IMR-90 (cell line): ENCODE data around the gene SPTLC2. TPM values are rescaled to one million over a fixed set of nuclear protein-coding genes. Genes with fewer than 3 reads are reported as not detected.

Source experiments
- ATAC-seq: fragments of 200-7000 bp; cut with Tn5 transposase; 2 replicates; pipeline ENCODE4 v1.9.1; 2020; ENCODE audit warnings: low read depth, mild to moderate bottlenecking, moderate library complexity
- BruUV-seq: library from RNA; stranded (reverse); fragments of 400-500 nt; replicated peaks from 2 replicates; lab custom pipeline; 2021; lab: Mats Ljungman, UMichigan
- CTCF ChIA-PET: fragments of 300-600 bp; formaldehyde crosslinking; extraction: SDS; loops from one replicate; lab custom pipeline; 2021; ENCODE audit warnings: antibody characterized with exemption; lab: Yijun Ruan, JAX
- POLR2A ChIA-PET: fragments of 300-600 bp; sonication (Branson Sonifier 250); formaldehyde crosslinking; loops from one replicate; lab custom pipeline; 2022; ENCODE audit warnings: antibody characterized with exemption; ENCODE audit not compliant: unreplicated experiment; lab: Charles Lee
- DNase-seq: peaks from one replicate; pipeline ENCODE4 v3.0.0; 2013
- H2AFZ ChIP-seq: replicated peaks from 2 replicates; pipeline ENCODE3; 2013; ENCODE audit warnings: low read length, mild to moderate bottlenecking; ENCODE audit not compliant: poor library complexity
- H2AK5ac ChIP-seq: 2 replicates; pipeline ENCODE4 v1.6.1; 2013; ENCODE audit warnings: low read depth, low read length, inconsistent platforms
- H2AK9ac ChIP-seq: replicated peaks from 2 replicates; pipeline ENCODE3; 2013; ENCODE audit warnings: mild to moderate bottlenecking, low read depth, low read length, moderate library complexity; ENCODE audit not compliant: poor library complexity
- H2BK120ac ChIP-seq: 2 replicates; pipeline ENCODE4 v1.6.1; 2013; ENCODE audit warnings: low read depth, low read length, inconsistent platforms
- H2BK15ac ChIP-seq: 3 replicates; pipeline ENCODE4 v1.6.1; 2013; ENCODE audit warnings: low read depth, low read length, inconsistent platforms
- H2BK20ac ChIP-seq: 2 replicates; pipeline ENCODE4 v1.6.1; 2013; ENCODE audit warnings: low read depth, mild to moderate bottlenecking, inconsistent platforms, low read length, moderate library complexity
- H2BK5ac ChIP-seq: 2 replicates; pipeline ENCODE4 v1.6.1; 2013; ENCODE audit warnings: mild to moderate bottlenecking, low read depth, low read length, inconsistent platforms; ENCODE audit not compliant: poor library complexity, severe bottlenecking
- H3K14ac ChIP-seq: replicated peaks from 2 replicates; pipeline ENCODE4 v1.6.1; 2013; ENCODE audit warnings: low read depth, low read length, inconsistent platforms
- H3K18ac ChIP-seq: 2 replicates; pipeline ENCODE4 v1.6.1; 2013; ENCODE audit warnings: low read depth, low read length, control low read depth
- H3K23ac ChIP-seq: 2 replicates; pipeline ENCODE4 v1.6.1; 2013; ENCODE audit warnings: low read depth, low read length, inconsistent platforms
- H3K27ac ChIP-seq: 2 replicates; pipeline ENCODE4 v1.5.1; 2013; ENCODE audit warnings: mild to moderate bottlenecking, control low read depth, low read length; ENCODE audit not compliant: insufficient read depth
- H3K27me3 ChIP-seq: 2 replicates; pipeline ENCODE4 v1.6.1; 2013; ENCODE audit warnings: low read length; ENCODE audit not compliant: control insufficient read depth, insufficient read depth
- H3K36me3 ChIP-seq: 2 replicates; pipeline ENCODE4 v1.6.1; 2013; ENCODE audit warnings: low read length, mixed read lengths; ENCODE audit not compliant: control insufficient read depth, insufficient read depth
- H3K4ac ChIP-seq: 2 replicates; pipeline ENCODE4 v1.6.1; 2013; ENCODE audit warnings: low read depth, low read length, inconsistent platforms
- H3K4me1 ChIP-seq: 2 replicates; pipeline ENCODE4 v1.6.1; 2013; ENCODE audit warnings: low read length, mixed read lengths; ENCODE audit not compliant: control insufficient read depth, insufficient read depth
- H3K4me2 ChIP-seq: 2 replicates; pipeline ENCODE4 v1.6.1; 2013; ENCODE audit warnings: low read depth, mild to moderate bottlenecking, control low read depth, low read length, moderate library complexity
- H3K4me3 ChIP-seq: 2 replicates; pipeline ENCODE4 v1.5.1; 2013; ENCODE audit warnings: low read depth, mild to moderate bottlenecking, control low read depth, low read length, moderate library complexity; ENCODE audit not compliant: insufficient read depth
- H3K56ac ChIP-seq: 2 replicates; pipeline ENCODE4 v1.6.1; 2013; ENCODE audit warnings: low read length, inconsistent platforms; ENCODE audit not compliant: insufficient read depth; ENCODE audit errors: extremely low read depth
- H3K79me1 ChIP-seq, 2 experiments: 2 replicates each; pipeline ENCODE4 v1.6.1; 2013; ENCODE audit warnings: low read length in 2 of 2, inconsistent platforms in 1 of 2, low read depth in 1 of 2
- H3K9ac ChIP-seq: 2 replicates; pipeline ENCODE4 v1.6.1; 2013; ENCODE audit warnings: low read depth, low read length, control low read depth
- H3K9me1 ChIP-seq: 2 replicates; pipeline ENCODE4 v1.6.1; 2013; ENCODE audit warnings: low read length, inconsistent platforms; ENCODE audit not compliant: insufficient read depth
- H3K9me3 ChIP-seq: 2 replicates; pipeline ENCODE4 v1.6.1; 2013; ENCODE audit warnings: low read length; ENCODE audit not compliant: control insufficient read depth, insufficient read depth
- H4K20me1 ChIP-seq: 2 replicates; pipeline ENCODE4 v1.6.1; 2013; ENCODE audit warnings: low read length, inconsistent platforms; ENCODE audit not compliant: insufficient read depth
- H4K5ac ChIP-seq: 2 replicates; pipeline ENCODE4 v1.6.1; 2013; ENCODE audit warnings: mild to moderate bottlenecking, low read depth, low read length, control low read depth
- H4K8ac ChIP-seq, 2 experiments: 2 replicates each; pipeline ENCODE4 v1.6.1; 2013; ENCODE audit warnings: low read depth in 2 of 2, low read length in 2 of 2, control low read depth in 1 of 2, inconsistent platforms in 1 of 2
- H4K91ac ChIP-seq: 2 replicates; pipeline ENCODE4 v1.6.1; 2013; ENCODE audit warnings: low read depth, low read length, inconsistent platforms; ENCODE audit not compliant: insufficient read depth
- BHLHE40 ChIP-seq: fragments of 150-350 bp; IDR thresholded peaks from 2 replicates; pipeline ENCODE4 v1.6.1; 2016; ENCODE audit warnings: mild to moderate bottlenecking, low read depth, low read length
- CEBPB ChIP-seq: IDR thresholded peaks from 2 replicates; pipeline ENCODE4 v1.6.1; 2012; ENCODE audit warnings: low read depth, low read length, improper control_type of control experiment
- CHD1 ChIP-seq: IDR thresholded peaks from 2 replicates; pipeline ENCODE4 v1.6.1; 2012; ENCODE audit warnings: low read depth, low read length, improper control_type of control experiment
- FOS ChIP-seq: fragments of 150-350 bp; IDR thresholded peaks from 2 replicates; pipeline ENCODE4 v1.6.1; 2016; ENCODE audit warnings: low read depth, low read length
- MAFK ChIP-seq: IDR thresholded peaks from 2 replicates; pipeline ENCODE4 v1.6.1; 2012; ENCODE audit warnings: low read depth, low read length, improper control_type of control experiment
- MAZ ChIP-seq: IDR thresholded peaks from 2 replicates; pipeline ENCODE4 v1.6.1; 2012; ENCODE audit warnings: low read depth, mild to moderate bottlenecking, low read length, improper control_type of control experiment, moderate library complexity, borderline replicate concordance
- MXI1 ChIP-seq: IDR thresholded peaks from 2 replicates; pipeline ENCODE4 v1.6.1; 2012; ENCODE audit warnings: low read depth, mild to moderate bottlenecking, low read length, moderate library complexity, borderline replicate concordance
- NFE2L2 ChIP-seq: fragments of 150-350 bp; IDR thresholded peaks from 2 replicates; pipeline ENCODE4 v1.6.1; 2016; ENCODE audit warnings: low read depth, mild to moderate bottlenecking, low read length
- POLR2A ChIP-seq: IDR thresholded peaks from 2 replicates; pipeline ENCODE4 v1.6.1; 2012; ENCODE audit warnings: mild to moderate bottlenecking, low read depth, low read length
- RAD21 ChIP-seq: IDR thresholded peaks from 2 replicates; pipeline ENCODE4 v1.6.1; 2012; ENCODE audit warnings: low read length, improper control_type of control experiment
- RCOR1 ChIP-seq: IDR thresholded peaks from 2 replicates; pipeline ENCODE4 v1.6.1; 2012; ENCODE audit warnings: mild to moderate bottlenecking, low read length, improper control_type of control experiment; ENCODE audit not compliant: insufficient replicate concordance
- RFX5 ChIP-seq: IDR thresholded peaks from 2 replicates; pipeline ENCODE4 v1.8.0; 2012; ENCODE audit warnings: low read depth, mild to moderate bottlenecking, low read length, moderate library complexity
- SMC3 ChIP-seq: fragments of 150-350 bp; IDR thresholded peaks from 2 replicates; pipeline ENCODE4 v1.6.1; 2016; ENCODE audit warnings: low read depth, mild to moderate bottlenecking, antibody characterized with exemption, low read length, moderate library complexity
- dilution Hi-C: fragments of 300-500 bp; cut with HindIII; formaldehyde crosslinking; loops from one replicate; pipeline ENCODE4 v1.14.3; 2018; ENCODE audit warnings: low sequenced_read_pairs; ENCODE audit not compliant: unreplicated experiment
- in situ Hi-C: fragments of 300-500 bp; cut with MboI; formaldehyde crosslinking; loops from 3 replicates; pipeline ENCODE4 v1.14.3; 2019; ENCODE audit warnings: low sequenced_read_pairs, inconsistent platforms, mixed read lengths
- intact Hi-C: fragments of 100-400 bp; cut with micrococcal nuclease; formaldehyde crosslinking; loops from 2 replicates; pipeline ENCODE4 v1.10.0; 2022
- polyA plus RNA-seq, 3 experiments: library from polyadenylated mRNA; depleted of rRNA; stranded (reverse); fragments of >200 nt; gene quantifications; 2 replicates each; pipeline ENCODE4 v1.2.3, GENCODE V29; 2012; ENCODE audit warnings: low replicate concordance in 1 of 3
- total RNA-seq: library from RNA; depleted of rRNA; stranded (reverse); fragments of >200 nt; gene quantifications from 2 replicates; pipeline ENCODE4 v1.2.3, GENCODE V29; 2012
- TF ChIP-seq, protein P1 (sequence below): fragments of 150-350 bp; IDR thresholded peaks from 2 replicates; pipeline ENCODE4 v1.6.1; 2017; ENCODE audit warnings: mild to moderate bottlenecking, antibody characterized with exemption, low read length, low read depth
- TF ChIP-seq, protein P2 (sequence below): conservative IDR thresholded peaks from 2 replicates; pipeline ENCODE4 v1.5.1; 2012; ENCODE audit warnings: mild to moderate bottlenecking, low read depth, low read length, improper control_type of control experiment
- TF ChIP-seq, protein P3 (sequence below): fragments of 150-350 bp; IDR thresholded peaks from 2 replicates; pipeline ENCODE4 v1.6.1; 2016; ENCODE audit warnings: low read depth, mild to moderate bottlenecking, low read length, moderate library complexity, borderline replicate concordance

Gene SPTLC2
- total and polyA plus RNA-seq, 2 of the 4 experiments (the other 2 are of a cell fraction), result 22.6 to 68.3 TPM

DNA sequence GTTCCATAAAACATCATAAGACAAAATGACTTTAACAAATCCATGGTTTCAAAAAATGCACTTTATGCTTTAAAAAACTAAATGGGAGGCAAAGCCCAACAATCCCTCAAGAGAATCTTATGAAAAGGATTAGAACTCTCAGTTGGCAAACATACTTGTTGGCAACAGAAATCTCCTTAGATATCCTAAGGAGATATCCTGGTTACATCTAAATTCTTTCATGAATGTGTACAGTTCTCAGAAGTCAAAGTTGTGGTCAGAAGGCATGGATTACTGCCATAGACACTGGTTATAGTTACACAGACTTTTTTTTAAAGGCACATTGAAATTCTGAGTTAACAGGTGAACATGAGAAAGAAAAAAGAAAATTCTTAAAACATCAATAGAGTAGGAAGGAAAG lies 100.3 kb downstream of the SPTLC2 start:
- H2AK5ac ChIP-seq, result no peak overlapping the region
- H3K56ac ChIP-seq, result no peak overlapping the region
- BruUV-seq, result no TSS peak
- ChIA-PET CTCF (no interaction called here), POLR2A (no interaction called here)
- peaks cover 31% of the 10 kb centered on the region for H3K36me3 ChIP-seq
- intact Hi-C loops (loop anchor here (1.0 kb wide), 1 partner anchor 57 kb away; no protein-coding TSS in a partner anchor), dilution Hi-C loops (no loop called here), in situ Hi-C loops (no loop called here)
- no peak overlapping the region for H3K4me3 ChIP-seq
- H3K4me2 ChIP-seq, result no peak overlapping the region
- H3K14ac ChIP-seq, result no peak overlapping the region
- H4K5ac ChIP-seq, result no peak overlapping the region
- no peak overlapping the region for H3K27ac ChIP-seq
- no peak overlapping the region for H2BK15ac ChIP-seq
- peaks cover 6% of the 10 kb centered on the region; the same call in 1 of the 2 replicates for H3K9me1 ChIP-seq
- TF ChIP-seq POLR2A, result no peak
- no peak for TF ChIP-seq MAFK
- TF ChIP-seq BHLHE40, result no peak
- TF ChIP-seq SMC3, result no peak
- no peak for TF ChIP-seq RAD21
- TF ChIP-seq MXI1, result no peak
- TF ChIP-seq NFE2L2, result no peak
- no peak for TF ChIP-seq MAZ
- TF ChIP-seq, protein P1, sequence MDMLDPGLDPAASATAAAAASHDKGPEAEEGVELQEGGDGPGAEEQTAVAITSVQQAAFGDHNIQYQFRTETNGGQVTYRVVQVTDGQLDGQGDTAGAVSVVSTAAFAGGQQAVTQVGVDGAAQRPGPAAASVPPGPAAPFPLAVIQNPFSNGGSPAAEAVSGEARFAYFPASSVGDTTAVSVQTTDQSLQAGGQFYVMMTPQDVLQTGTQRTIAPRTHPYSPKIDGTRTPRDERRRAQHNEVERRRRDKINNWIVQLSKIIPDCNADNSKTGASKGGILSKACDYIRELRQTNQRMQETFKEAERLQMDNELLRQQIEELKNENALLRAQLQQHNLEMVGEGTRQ, result no peak
- TF ChIP-seq RCOR1, result no peak
- no peak for TF ChIP-seq RFX5
- TF ChIP-seq, protein P2, sequence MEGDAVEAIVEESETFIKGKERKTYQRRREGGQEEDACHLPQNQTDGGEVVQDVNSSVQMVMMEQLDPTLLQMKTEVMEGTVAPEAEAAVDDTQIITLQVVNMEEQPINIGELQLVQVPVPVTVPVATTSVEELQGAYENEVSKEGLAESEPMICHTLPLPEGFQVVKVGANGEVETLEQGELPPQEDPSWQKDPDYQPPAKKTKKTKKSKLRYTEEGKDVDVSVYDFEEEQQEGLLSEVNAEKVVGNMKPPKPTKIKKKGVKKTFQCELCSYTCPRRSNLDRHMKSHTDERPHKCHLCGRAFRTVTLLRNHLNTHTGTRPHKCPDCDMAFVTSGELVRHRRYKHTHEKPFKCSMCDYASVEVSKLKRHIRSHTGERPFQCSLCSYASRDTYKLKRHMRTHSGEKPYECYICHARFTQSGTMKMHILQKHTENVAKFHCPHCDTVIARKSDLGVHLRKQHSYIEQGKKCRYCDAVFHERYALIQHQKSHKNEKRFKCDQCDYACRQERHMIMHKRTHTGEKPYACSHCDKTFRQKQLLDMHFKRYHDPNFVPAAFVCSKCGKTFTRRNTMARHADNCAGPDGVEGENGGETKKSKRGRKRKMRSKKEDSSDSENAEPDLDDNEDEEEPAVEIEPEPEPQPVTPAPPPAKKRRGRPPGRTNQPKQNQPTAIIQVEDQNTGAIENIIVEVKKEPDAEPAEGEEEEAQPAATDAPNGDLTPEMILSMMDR, result no peak
- no peak for TF ChIP-seq CEBPB
- TF ChIP-seq, protein P3, sequence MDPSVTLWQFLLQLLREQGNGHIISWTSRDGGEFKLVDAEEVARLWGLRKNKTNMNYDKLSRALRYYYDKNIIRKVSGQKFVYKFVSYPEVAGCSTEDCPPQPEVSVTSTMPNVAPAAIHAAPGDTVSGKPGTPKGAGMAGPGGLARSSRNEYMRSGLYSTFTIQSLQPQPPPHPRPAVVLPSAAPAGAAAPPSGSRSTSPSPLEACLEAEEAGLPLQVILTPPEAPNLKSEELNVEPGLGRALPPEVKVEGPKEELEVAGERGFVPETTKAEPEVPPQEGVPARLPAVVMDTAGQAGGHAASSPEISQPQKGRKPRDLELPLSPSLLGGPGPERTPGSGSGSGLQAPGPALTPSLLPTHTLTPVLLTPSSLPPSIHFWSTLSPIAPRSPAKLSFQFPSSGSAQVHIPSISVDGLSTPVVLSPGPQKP, result no peak
- TF ChIP-seq CHD1, result no peak
- TF ChIP-seq FOS, result no peak
- no peaks in the 10 kb centered on the region for H3K27me3 ChIP-seq
- H3K23ac ChIP-seq, result no peak overlapping the region
- no peak overlapping the region for H2AK9ac ChIP-seq
- H3K4ac ChIP-seq, result no peak overlapping the region
- H4K91ac ChIP-seq, result no peak overlapping the region
- H2BK120ac ChIP-seq, result no peak overlapping the region
- peaks cover under 1 to 5% of the 10 kb centered on the region in 2 experiments; a peak in 2 of 4 replicates for H3K79me1 ChIP-seq
- peak; percentile 16 for DNase-seq
- H2BK5ac ChIP-seq, result no peak overlapping the region
- H2AFZ ChIP-seq, result no peak overlapping the region
- H3K9me3 ChIP-seq, result no peaks in the 10 kb centered on the region
- ATAC-seq, result no peak
- no peaks in the 10 kb centered on the region for H4K20me1 ChIP-seq
- no peak overlapping the region for H3K9ac ChIP-seq
- no peak overlapping the region for H2BK20ac ChIP-seq
- H3K18ac ChIP-seq, result no peak overlapping the region
- H3K4me1 ChIP-seq, result no peaks in the 10 kb centered on the region
- no peak overlapping the region for H4K8ac ChIP-seq
